Stimulated activated CD4-positive, alpha-beta T cell treated with anti-CD3 and anti-CD28 coated beads, Interleukin-2, amount 100 ng/mL, for 48 hours (primary cell): ENCODE results near the gene ADARB2.
A peak's percentile ranks its signal among the peaks of the same experiment; 100 is the strongest.
"Not testable (repeated sequence)": the region's sequence is repeated elsewhere in the genome, so short reads cannot be mapped to it uniquely, and the experiment has no call there.

Experiments used
- DNase-seq, 2 donors: peaks; one replicate each; pipeline ENCODE4 v3.0.0-alpha.2; 2020

The ADARB2 gene

DNA sequence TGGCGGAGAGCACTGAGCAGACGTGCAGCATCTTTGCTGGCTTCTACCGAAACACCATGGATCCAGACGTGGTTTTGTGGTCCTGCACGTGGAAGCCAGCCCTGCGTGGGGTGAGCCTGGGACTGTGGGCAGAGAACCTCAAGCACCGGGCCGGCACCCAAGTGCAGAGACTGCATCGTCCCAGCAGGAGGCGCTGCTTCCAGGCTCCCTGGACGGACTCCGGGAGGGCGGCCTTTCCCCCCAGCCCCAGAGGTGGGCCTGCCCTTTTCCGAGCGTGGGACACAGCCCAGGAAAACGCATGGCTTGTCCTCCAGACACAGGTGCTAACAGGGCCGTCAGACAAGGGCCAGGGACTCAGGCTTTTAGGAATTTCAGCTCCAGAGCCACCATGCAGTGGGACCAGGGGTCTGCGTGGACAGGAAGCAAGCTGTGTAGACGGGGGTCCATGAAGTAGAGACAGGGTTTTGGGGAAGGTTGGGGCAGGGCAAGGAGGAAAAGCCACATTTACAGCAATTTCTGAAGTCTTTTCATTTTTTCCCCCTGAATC is 377.2 kb downstream of the ADARB2 start:
- DNase-seq = peak in 1 of 2 donors; percentile 4

DNA sequence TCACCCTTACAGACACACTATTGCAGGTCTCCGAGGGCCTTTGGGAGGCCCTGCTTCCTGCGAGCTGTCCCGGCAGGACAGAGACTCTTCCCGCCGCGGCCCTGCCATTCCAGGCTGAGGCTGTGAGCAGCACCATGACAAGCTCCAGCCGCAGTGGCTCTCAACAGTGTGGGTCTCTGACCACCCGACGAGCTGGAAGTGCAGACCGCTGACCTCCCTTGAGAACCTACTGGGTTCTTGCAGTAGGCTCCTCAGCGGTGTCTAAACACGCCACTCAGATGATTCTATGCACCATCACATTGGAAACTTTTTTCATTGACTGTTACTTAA is 377.7 kb downstream of the ADARB2 start:
- DNase-seq = no peak

DNA sequence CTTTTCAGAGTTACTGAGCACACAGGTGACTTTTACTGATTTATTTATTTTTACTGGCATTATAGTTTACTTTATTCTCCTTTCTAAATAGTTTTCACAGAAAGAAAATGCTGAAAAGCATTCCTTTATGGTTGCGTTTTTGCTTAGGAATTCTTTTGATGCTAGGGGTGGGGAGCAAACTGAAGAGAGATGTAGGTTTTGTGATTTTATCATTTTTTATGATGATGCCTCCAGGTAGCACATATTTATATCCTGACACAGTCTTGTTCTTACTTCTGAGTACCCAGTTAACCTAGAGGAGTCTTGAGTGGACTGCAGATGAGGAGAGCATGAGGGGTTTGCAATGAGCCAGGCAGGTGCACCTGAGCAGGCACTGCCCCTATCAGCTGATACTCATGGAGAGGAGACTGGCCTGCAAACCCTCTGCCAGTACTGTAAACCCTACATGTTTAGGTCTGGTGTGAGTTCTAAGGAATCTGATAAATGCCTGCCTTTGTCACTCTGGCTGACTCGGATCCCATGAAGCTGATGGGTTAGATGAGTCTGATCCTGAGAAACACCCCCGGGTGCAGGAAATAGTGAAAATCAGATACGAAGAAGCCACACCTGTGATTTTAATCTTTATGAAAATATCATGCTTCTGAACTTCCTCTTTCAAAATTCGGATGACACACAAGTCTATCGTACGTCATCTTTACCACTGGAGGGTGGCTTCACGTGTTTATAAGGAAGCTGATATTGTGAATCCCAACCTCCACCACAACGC is 378.3 kb downstream of the ADARB2 start:
- DNase-seq = peak in 1 of 2 donors; percentile 7

DNA sequence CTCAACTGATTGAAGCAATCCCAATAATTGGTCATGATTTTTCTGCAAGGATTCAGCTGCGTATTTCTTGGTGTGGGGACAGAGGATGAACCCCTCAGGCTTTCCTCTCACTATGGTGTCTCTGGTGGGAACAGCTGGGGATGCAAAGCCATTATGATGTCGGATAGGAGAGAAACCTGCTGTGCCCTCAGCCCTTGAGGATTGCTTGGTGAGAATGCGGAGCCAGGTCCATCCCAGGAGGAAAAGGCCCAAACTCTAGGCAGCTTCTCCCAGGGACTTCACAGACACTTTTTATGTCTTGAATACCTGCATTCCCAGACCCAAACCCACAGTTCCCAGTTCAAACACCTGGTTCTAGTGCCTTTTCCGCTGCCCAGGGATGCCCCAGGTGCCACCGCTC is 379.2 kb downstream of the ADARB2 start:
- DNase-seq = no peak

DNA sequence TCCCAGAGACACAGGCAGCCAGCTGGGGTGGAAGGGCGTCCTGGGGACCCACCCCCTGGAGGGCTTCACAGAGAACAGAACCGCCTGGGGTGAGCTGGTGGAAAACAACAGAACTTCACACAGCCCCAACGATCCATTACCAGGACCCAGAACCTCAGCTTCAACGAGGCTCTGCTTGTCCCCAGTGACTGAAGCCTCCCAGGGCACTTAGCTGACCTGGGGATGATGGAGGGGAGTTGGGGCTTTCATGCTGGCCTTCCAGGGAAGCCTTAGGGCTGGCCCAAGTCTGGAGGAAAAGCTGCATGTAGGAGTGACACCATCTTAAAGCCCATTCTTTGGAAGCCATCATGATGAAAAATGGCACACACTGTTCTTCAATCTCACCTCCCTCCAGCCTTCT is 381.0 kb downstream of the ADARB2 start:
- no peak for DNase-seq

DNA sequence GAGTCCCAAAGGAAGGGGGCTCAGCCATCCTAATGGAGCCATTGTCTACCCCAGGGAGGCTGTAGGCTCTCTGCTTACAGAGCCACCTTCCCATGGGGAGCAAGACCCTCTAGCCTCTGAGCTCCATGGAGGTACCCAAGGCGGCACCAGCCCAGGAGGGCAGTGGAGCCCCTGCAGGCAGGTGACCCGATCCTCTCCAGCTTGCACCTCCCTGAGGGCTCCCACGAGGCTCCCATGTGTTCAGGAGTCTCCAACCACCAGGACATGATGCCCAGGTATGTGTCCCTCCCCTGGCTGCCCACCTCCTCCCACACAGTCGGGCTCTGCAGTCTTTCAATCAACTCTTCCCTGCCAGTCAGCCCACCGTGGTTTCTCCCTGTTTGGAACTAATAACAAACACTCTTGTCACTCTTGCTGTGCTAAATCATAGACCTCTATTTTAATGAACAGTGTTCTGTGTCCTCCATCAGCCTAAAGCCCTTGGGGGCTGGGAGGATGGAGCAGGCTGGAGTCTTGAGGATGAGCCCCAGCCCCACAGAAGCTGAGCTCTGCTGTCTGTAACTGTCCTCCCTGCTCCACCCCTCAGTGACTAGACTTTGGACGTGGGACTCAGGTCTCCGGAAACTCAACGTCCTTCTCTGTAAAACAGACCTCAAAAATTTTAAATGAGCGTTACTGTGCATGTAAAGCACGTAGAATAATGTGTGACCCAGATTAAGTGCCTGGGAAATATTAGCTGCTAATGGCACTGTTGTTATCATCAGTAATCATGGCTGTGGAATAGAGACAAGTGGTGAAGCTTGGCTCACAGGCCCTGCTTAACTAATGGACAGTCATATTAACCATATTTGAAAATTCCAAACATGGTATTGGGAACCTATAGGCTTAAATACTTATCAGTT is 382.3 kb downstream of the ADARB2 start:
- no peak for DNase-seq

DNA sequence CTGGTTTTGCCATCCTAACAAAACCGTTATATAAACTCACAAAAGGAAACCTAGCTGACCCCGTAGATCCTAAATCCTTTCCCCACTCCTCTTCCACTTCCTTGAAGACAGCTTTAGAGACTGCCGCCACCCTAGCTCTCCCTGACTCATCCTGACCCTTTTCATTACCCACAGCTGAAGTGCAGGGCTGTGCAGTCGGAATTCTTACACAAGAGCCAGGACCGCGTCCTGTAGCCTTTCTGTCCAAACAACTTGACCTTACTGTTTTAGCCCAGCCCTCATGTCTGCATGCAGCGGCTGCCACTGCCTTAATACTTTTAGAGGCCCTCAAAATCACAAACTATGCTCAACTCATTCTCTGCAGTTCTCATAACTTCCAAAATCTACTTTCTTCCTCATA is 385.0 kb downstream of the ADARB2 start:
- not testable (repeated sequence) for DNase-seq

DNA sequence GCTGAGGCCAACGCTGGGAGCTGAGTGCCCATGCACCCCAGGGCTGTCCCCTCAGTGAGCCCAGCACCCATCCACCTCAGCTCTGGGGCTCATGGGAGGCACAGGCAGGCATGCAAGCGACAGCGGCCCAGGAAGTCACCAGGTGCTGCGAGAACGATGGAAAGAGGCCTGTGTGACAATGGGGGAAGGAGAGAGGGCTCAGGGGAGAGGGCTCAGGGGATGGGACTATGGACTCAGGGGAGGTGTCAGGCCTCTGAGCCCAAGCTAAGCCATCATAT is 388.6 kb downstream of the ADARB2 start:
- no peak for DNase-seq

DNA sequence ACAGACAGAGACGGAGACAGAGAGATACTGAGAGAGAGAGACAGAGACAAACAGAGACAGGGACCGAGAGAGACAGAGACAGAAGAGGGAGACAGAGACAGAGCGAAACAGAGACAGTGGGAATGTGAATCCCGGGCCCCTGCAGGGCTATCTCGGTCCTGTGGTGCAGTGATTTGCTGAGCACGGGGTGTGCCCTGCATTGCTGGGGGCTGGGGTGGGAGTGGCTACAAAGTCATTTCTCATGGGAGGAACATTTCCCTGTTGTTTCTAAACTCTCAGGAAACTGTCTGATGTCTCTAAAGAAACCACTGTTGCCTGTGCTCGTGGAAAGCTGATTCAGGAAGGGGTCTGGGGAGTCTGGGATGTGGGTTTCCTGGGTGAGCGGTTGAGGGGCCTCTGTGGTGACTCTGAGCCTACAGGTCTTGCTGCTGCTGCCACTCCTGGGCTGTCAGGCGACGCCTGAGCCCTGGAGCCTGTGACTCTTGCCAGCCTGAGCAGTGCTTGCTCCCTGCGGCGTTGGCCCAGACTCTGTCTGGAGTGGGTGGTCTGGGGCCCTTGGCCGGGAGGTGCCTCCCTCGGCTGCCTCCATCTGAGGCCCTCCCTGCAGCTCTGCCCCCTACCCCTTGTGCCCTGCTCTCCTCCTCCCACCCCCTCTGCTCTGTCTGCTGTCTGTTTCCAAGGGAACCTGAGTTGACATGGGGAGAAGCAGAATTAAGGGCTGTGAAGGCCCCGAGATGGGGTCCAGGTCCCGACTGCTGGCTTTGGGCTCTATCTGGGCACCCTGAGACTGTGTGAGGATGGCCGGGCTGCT is 389.2 kb downstream of the ADARB2 start:
- DNase-seq = no peak

DNA sequence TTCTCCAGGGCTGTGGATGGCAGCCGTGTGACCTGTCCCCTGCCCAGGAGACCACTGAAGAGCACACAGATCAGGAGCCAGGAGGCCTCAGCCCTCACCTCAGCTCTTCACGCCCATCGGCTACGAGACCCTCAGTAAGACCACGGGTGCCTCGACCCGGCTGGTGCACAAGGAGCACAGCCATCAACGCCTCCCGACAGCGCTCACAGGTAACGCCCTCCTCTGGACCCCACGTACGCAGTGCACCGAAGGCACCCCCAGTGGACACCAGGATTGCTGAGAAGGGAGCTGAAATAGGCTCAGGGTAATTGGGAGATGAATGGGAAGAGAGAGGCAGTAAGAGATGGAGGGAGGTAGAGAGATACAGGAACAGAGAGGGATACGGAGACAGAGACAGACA is 389.8 kb downstream of the ADARB2 start:
- no peak for DNase-seq

DNA sequence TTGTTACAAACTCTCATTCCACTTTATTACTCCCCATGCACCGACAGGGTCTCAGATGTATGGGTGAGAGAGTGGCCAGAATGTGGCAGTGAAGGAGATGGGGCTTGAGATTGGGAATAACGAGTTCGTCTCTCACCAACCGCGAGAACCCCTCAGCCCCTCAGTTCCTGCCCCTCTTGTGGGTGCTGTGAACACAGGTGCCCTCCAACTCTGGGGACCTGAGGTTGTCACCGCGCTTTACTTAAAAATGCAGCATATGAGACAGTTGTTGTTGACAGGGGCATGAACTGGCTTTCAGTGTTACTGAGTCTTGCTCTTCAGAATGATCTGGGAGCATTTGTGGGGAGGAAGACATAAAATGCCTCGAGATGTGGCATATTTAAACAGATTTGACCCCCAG is 391.1 kb downstream of the ADARB2 start:
- no peak for DNase-seq

DNA sequence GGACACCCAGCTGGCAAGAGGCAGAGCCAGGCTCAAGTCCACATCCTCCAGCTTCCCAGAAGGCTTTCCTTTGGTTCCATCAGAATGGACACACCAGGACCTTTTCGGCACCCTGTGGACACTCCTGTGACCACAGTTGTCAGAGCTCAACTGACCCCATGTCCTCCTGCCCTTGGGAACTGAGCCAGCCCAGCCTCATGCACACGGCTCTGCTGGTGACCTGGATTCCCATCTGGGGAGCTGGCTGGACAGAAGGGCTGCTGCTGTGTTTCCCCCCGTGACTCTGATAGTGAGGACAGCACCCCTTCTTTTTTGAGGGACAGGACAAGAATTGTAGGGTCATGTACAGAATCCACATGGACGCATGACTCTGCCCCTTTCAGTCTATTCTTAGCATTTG is 392.0 kb downstream of the ADARB2 start:
- no peak for DNase-seq

DNA sequence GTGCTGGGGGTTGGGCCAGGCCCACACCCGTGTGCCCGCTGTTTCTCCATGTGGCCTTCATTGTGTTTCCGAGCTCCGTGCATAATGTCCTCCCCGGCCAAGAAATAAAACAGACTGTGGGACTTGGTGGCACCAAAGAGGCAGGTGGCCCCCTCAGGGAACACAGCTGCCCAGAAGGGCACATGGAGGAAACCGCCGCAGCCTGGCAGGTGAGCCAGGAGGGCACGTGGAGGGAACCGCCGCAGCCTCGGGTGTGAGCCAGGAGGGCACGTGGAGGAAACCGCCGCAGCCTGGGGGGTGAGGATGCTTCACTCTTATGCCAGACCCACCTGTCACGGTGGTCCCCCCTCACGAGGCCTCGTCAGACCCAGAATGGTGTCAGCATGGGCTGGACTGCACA is 392.5 kb downstream of the ADARB2 start:
- DNase-seq = no peak

DNA sequence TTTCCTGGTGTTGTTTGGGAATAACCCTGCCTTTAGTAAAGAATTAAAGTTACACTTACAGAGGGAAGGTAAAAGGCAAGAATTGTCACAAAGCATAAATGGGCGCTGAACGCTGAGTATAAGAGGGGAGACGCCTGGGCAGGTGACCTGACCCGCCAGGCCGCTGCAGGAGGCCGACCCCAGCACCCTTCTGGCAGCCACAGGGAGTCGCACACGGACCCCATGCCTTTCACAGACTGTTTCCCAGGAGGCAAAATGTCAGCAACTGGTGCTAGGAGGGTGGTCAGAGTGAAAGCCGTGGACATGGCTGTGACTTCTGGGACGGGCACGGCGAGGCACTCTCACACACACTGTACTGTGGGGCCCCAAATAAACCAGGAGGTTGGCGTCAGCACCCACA is 392.9 kb downstream of the ADARB2 start:
- no peak for DNase-seq

DNA sequence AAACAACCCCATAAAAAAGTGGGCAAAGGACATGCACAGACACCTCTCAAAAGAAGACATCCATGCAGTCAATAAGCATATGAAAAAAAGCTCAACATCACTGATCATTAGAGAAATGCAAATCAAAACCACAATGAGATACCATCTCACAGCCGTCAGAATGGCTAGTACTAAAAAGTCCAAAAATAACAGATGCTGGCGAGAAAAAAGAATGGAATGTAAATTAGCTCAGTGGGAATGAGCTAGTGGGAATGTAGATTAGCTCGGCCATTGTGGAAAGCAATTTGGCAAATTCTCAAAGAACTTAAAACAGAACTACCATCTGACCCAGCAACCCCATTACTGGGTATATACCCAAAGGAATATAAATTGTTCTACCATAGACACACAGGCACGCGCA is 394.1 kb downstream of the ADARB2 start:
- no peak for DNase-seq

DNA sequence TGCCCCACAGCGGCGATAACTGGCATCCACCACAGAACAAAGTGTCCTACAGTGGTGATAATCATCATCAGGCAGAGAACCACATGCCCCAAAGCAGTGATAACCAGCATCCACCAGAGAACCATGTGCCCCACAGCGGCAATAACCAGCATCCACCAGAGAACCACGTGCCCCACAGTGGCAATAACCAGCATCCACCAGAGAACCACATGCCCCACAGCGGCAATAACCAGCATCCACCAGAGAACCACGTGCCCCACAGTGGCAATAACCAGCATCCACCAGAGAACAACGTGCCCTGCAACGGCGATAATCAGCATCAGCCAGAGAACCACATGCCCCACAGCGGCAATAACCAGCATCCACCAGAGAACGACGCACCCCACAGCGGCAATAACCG is 396.3 kb downstream of the ADARB2 start:
- DNase-seq = not testable (repeated sequence)

DNA sequence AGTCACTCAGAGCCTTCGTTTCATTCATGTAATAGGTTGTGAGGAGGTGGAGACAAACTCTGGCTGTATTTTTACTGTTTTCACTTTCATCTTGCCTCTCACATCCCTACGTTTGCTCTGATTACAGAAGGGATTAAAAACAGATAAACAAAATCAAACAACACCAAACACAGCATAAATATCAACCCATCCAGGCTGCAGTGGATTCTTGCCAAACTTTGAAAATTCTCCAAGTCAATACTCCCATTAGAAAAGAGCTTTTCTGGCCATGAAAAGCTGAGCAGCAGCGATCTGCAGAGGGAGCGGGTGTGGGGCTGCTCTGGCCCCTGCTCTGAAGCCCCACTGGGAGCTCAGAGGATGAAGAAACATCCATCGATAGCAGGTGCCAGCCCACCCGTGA is 397.9 kb downstream of the ADARB2 start:
- no peak for DNase-seq

DNA sequence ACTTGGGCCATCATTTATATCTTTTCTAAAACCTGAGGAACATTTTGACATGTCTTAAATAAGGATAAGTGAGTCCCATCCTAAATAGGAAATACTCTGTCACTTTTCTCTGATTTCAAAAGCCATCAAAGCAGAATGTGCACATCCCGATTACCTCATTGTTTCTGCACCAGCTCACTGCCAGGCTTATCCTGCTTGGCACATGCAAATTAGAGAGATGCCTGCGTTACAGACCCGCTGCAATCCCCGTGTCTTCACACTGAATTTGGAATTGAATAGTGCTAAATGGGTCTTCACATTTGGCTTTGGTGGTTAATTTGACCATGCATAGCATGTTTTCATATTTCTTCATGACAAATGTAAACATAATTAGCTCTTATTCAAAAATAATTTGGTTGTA is 401.7 kb downstream of the ADARB2 start:
- DNase-seq = no peak

DNA sequence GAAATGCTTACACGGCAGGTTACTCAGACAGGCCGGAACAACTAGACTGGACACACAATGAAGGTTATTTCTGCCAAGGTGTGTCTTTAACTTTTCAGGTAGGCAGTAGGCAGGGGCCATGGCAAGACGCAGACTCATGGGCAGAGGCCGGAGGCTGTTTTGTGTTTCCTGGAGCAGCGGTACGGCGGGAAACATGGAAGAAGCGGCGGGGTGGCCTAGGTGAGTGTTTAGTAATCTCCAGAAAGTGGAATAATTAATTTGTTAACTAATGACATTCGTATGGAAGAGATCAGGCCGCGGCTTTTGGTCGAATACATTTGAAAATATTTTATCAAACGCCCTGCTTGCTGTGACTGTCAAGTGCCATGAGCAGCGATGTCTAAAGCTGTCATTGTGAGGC is 403.3 kb downstream of the ADARB2 start:
- DNase-seq = no peak

DNA sequence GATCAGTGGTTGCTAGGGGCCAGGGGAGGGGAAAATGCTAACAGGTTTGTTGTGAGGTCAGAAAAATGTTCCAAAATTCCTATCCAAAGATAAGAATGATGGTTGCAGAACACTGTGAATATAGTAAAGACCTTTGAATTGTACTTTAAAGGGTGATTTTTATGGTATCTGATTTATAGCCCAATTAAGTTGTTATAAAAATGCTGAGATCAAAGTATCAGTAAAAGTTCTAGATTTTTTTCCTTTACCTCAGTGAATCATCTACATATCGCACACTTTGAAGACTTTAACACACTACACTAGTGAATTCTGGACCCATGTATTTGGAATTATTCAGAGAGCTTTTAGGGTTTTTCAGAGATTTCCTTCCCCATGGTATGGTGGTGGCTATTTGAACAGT is 405.8 kb downstream of the ADARB2 start:
- DNase-seq = no peak

DNA sequence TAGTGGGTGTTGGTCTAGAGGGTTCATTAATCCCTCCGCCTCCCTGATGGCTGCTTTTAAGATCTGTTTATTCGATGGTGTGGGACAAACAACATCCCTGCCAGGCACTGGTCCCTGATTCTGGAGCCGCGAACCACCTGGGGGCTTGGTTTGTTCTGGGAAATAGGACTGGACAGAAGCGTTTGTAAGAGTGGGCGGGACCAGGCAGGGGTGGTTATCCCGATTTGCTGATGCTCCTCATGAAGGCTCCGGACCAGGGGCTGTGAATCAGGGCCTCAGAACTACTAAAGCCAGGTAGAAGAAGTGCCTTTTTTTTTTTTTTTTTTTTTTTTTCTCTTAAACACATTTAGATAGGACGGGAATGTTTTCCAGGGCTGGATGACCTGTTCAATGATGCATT is 407.7 kb downstream of the ADARB2 start:
- DNase-seq = no peak

DNA sequence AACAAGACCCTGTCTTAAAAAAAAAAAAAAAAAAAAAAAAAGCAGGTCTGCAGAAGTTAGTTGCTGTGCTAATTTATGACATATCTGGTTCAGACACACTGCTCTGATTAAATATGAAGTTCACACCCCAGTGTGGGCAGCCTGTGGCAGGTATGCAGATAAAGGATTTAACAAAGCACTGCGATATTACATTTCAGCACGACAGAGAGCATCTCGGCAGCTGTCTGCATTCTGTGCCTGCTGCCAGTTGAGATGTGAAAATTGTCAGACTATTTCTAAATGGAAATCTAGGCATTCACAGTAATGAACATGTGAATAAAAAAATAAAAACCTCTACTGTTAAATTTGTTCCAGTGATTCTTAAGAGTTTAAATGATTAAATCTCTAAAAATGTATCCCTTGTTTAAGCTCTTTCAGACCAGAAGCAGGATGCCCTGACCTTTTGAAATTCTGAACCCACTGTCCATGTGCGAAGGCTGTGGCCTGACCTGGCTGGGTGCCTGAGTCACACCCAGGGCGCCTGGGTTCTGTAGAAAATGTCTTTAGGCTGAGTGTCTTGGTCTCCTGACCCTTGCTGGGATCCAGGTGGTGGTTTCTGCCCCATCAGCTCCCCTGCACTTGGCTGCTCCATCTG is 408.2 kb downstream of the ADARB2 start:
- DNase-seq = no peak
